ENCODE results near the gene KPTN.

DNA sequence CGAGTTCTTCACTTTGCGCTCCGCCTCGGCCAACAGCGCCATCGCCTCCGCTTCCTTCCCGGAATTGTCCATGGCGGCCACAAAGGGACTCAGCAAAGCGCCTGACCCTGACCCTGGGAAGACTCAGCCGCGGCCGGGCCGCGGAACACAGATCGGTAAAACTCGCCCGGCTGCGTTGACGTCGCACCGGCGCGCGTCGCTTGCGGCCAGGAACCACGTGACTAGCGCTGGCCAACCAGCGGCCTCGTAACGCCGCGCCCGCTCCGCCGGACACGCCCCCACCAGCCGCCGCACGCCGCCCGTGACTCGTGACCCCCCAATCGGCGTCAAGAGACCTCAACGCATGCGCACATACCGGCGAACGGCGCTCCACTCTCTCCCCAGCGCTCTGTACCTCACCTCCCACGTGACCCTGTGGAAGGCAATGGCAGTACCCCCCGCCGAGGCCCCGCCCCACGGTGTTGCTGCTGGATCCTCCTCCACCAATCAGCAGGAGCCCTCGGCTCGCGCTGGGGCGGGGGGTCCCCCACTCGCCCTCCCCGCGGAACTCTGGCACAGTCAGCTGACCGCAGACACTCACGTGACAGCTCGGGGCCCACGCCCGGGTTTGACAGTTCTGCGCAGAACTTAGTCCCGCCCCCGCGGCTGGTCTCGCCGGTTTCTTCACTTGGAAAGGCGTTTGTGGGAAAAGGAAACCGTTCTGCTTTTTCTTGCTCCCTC is 31.0 kb upstream of the KPTN start, which contains the start of gene NAPA:
- TF ChIP-seq, protein P1, sequence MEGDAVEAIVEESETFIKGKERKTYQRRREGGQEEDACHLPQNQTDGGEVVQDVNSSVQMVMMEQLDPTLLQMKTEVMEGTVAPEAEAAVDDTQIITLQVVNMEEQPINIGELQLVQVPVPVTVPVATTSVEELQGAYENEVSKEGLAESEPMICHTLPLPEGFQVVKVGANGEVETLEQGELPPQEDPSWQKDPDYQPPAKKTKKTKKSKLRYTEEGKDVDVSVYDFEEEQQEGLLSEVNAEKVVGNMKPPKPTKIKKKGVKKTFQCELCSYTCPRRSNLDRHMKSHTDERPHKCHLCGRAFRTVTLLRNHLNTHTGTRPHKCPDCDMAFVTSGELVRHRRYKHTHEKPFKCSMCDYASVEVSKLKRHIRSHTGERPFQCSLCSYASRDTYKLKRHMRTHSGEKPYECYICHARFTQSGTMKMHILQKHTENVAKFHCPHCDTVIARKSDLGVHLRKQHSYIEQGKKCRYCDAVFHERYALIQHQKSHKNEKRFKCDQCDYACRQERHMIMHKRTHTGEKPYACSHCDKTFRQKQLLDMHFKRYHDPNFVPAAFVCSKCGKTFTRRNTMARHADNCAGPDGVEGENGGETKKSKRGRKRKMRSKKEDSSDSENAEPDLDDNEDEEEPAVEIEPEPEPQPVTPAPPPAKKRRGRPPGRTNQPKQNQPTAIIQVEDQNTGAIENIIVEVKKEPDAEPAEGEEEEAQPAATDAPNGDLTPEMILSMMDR (IDR thresholded peaks at IDR 0.05; ENCODE audit: poor library complexity), result no peak
- TF ChIP-seq EZH2phosphoT487 (IDR thresholded peaks at IDR 0.05; ENCODE audit: low read depth, severe bottlenecking, unreplicated experiment), result no peak

Measured in hepatocyte (in vitro differentiated cells).